ENCODE data around the gene SFSWAP.

Gene SFSWAP

GRCh38 chr12:131841547-131841946 is 130.7 kb downstream of the SFSWAP start:
- no peak for DNase-seq

GRCh38 chr12:131842169-131842568 is 131.3 kb downstream of the SFSWAP start:
- no peak for DNase-seq

GRCh38 chr12:131843527-131843926 is 132.6 kb downstream of the SFSWAP start:
- no peak for DNase-seq

- no peak for DNase-seq
Observed at GRCh38 chr12:131844140-131844539, 133.2 kb downstream of the SFSWAP start.

GRCh38 chr12:131844656-131845055 is 133.8 kb downstream of the SFSWAP start:
- no peak for DNase-seq

GRCh38 chr12:131845121-131845520 is 134.2 kb downstream of the SFSWAP start:
- DNase-seq, result no peak

GRCh38 chr12:131847456-131847855 is 136.6 kb downstream of the SFSWAP start:
- DNase-seq, result no peak

GRCh38 chr12:131848753-131849152 is 137.9 kb downstream of the SFSWAP start:
- DNase-seq, result no peak

All from T-helper 9 cell (primary cell).